ENCODE data around the gene IRAK1.
A peak's percentile ranks its signal among the peaks of the same experiment; 100 is the strongest.

Gene IRAK1

DNA sequence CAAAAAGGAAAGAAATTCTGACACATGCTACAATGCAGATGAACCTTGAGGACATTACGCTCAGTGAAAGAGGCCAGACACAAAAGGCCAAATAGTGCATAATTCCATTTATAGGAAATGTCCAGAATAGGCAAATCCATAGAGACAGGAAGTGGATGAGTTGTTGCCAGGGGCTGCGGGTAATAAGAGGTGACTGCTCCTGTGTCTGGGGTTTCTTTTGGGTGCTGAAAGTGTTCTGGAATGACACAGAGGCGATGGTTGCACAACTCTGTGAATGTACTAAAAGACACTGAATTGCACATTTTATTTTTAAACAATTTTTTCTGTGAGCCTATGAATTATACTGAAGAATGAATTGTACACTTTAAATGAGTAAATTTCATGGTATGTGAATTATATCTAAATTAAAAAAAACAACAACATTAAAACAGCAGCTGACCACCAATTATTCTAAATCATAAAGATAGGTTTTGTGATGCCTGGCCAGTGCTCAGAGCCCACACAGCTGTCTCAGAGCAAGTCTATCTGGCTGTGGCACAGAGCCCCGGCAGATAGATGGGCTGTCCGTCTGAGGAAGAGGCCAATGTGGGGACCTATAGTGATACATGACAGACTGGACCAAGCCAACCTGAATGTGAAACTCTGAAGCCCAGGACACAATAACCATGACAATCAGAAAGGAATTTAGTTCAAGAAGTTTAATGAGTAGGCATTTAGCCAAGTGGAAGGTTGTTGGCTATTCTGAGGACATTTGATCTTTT lies 23.5 kb upstream of the IRAK1 start:
- TF ChIP-seq ISL1 (CRISPR knock-in tag; IDR thresholded peaks at IDR 0.05) (peak; percentile 39; the same call in 1 of the 2 replicates), ESRRG (CRISPR knock-in tag; IDR thresholded peaks at IDR 0.05) (no peak)
- ATAC-seq, result no peak; the same call in 2 of the 3 replicates

DNA sequence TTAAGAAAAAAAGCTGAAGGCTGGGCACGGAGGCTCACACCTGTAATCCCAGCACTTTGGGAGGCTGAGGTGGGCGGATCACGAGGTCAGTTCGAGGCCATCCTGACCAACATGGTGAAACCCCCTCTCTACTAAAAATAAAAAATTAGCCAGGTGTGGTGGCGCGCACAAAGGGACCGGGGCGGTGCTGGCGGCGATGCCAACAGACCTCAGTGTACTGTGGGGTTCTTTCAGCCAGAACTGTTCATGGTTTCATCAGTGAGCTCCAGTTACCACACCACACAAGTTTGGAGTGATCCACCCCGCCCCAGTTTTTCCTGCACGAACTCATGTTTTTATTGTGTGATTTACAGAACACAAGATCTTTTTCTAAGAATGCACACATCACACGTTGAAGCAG lies 21.2 kb upstream of the IRAK1 start:
- TF ChIP-seq TCF4 (CRISPR knock-in tag; IDR thresholded peaks at IDR 0.05; ENCODE audit: borderline replicate concordance) (no peak), ZC3H10 (CRISPR knock-in tag; IDR thresholded peaks at IDR 0.05) (no peak), ZNF70 (CRISPR knock-in tag; IDR thresholded peaks at IDR 0.05) (no peak), GLIS3 (CRISPR knock-in tag; IDR thresholded peaks at IDR 0.05) (no peak), TOX (CRISPR knock-in tag; IDR thresholded peaks at IDR 0.05; ENCODE audit: borderline replicate concordance) (no peak), ARNTL (CRISPR knock-in tag; IDR thresholded peaks at IDR 0.05; ENCODE audit: borderline replicate concordance, low read depth) (no peak), CSDC2 (CRISPR knock-in tag; IDR thresholded peaks at IDR 0.05) (no peak), ZFP30 (CRISPR knock-in tag; IDR thresholded peaks at IDR 0.05) (no peak)
- TF ChIP-seq, protein P1, sequence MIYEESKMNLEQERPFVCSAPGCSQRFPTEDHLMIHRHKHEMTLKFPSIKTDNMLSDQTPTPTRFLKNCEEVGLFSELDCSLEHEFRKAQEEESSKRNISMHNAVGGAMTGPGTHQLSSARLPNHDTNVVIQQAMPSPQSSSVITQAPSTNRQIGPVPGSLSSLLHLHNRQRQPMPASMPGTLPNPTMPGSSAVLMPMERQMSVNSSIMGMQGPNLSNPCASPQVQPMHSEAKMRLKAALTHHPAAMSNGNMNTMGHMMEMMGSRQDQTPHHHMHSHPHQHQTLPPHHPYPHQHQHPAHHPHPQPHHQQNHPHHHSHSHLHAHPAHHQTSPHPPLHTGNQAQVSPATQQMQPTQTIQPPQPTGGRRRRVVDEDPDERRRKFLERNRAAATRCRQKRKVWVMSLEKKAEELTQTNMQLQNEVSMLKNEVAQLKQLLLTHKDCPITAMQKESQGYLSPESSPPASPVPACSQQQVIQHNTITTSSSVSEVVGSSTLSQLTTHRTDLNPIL (CRISPR knock-in tag; IDR thresholded peaks at IDR 0.05; ENCODE audit: low read depth), result no peak
- ATAC-seq, result no peak

DNA sequence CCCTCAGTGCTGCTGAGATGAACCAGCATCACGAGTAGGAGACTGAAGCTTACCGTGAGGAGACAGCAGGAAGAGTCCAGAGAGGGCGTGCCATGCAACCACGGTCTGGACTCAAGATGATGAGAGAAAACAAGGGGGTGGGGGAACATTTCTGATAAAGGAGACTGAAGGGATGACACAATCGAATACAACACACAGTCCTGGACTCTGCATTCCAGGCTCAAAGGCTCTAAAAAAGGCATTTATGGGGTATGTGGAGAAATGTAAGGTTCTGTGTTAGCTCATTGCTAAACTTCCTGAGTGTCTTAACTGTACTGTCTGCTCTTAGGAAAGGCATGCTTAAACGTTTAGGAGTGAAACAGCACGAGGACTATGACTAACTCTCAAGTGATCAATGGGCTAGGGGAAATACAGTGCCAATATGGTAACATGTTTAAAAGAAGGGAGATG lies 20.6 kb upstream of the IRAK1 start:
- TF ChIP-seq TCF4 (CRISPR knock-in tag; IDR thresholded peaks at IDR 0.05; ENCODE audit: borderline replicate concordance), result no peak
- TF ChIP-seq, protein P2, sequence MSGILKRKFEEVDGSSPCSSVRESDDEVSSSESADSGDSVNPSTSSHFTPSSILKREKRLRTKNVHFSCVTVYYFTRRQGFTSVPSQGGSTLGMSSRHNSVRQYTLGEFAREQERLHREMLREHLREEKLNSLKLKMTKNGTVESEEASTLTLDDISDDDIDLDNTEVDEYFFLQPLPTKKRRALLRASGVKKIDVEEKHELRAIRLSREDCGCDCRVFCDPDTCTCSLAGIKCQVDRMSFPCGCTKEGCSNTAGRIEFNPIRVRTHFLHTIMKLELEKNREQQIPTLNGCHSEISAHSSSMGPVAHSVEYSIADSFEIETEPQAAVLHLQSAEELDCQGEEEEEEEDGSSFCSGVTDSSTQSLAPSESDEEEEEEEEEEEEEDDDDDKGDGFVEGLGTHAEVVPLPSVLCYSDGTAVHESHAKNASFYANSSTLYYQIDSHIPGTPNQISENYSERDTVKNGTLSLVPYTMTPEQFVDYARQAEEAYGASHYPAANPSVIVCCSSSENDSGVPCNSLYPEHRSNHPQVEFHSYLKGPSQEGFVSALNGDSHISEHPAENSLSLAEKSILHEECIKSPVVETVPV (CRISPR knock-in tag; IDR thresholded peaks at IDR 0.05), result no peak
- no peak for TF ChIP-seq ZNF70 (CRISPR knock-in tag; IDR thresholded peaks at IDR 0.05)
- no peak for TF ChIP-seq ZNF8 (CRISPR knock-in tag; IDR thresholded peaks at IDR 0.05)
- TF ChIP-seq, protein P3, sequence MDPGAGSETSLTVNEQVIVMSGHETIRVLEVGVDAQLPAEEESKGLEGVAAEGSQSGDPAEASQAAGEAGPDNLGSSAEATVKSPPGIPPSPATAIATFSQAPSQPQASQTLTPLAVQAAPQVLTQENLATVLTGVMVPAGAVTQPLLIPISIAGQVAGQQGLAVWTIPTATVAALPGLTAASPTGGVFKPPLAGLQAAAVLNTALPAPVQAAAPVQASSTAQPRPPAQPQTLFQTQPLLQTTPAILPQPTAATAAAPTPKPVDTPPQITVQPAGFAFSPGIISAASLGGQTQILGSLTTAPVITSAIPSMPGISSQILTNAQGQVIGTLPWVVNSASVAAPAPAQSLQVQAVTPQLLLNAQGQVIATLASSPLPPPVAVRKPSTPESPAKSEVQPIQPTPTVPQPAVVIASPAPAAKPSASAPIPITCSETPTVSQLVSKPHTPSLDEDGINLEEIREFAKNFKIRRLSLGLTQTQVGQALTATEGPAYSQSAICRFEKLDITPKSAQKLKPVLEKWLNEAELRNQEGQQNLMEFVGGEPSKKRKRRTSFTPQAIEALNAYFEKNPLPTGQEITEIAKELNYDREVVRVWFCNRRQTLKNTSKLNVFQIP (CRISPR knock-in tag; IDR thresholded peaks at IDR 0.05; ENCODE audit: borderline replicate concordance, low read depth), result no peak
- TF ChIP-seq BACH2 (CRISPR knock-in tag; IDR thresholded peaks at IDR 0.05; ENCODE audit: borderline replicate concordance), result no peak
- TF ChIP-seq ZFP3 (CRISPR knock-in tag; IDR thresholded peaks at IDR 0.05), result no peak
- TF ChIP-seq TOX (CRISPR knock-in tag; IDR thresholded peaks at IDR 0.05; ENCODE audit: borderline replicate concordance), result no peak
- TF ChIP-seq, protein P1 (CRISPR knock-in tag; IDR thresholded peaks at IDR 0.05; ENCODE audit: low read depth), result no peak
- TF ChIP-seq, protein P4, sequence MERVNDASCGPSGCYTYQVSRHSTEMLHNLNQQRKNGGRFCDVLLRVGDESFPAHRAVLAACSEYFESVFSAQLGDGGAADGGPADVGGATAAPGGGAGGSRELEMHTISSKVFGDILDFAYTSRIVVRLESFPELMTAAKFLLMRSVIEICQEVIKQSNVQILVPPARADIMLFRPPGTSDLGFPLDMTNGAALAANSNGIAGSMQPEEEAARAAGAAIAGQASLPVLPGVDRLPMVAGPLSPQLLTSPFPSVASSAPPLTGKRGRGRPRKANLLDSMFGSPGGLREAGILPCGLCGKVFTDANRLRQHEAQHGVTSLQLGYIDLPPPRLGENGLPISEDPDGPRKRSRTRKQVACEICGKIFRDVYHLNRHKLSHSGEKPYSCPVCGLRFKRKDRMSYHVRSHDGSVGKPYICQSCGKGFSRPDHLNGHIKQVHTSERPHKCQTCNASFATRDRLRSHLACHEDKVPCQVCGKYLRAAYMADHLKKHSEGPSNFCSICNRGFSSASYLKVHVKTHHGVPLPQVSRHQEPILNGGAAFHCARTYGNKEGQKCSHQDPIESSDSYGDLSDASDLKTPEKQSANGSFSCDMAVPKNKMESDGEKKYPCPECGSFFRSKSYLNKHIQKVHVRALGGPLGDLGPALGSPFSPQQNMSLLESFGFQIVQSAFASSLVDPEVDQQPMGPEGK (CRISPR knock-in tag; IDR thresholded peaks at IDR 0.05; ENCODE audit: borderline replicate concordance), result no peak
- TF ChIP-seq ARNTL (CRISPR knock-in tag; IDR thresholded peaks at IDR 0.05; ENCODE audit: borderline replicate concordance, low read depth), result no peak
- no peak for TF ChIP-seq ESRRG (CRISPR knock-in tag; IDR thresholded peaks at IDR 0.05)
- no peak for TF ChIP-seq ZFP30 (CRISPR knock-in tag; IDR thresholded peaks at IDR 0.05)
- peak; percentile 52; the same call in 2 of the 3 replicates for ATAC-seq

DNA sequence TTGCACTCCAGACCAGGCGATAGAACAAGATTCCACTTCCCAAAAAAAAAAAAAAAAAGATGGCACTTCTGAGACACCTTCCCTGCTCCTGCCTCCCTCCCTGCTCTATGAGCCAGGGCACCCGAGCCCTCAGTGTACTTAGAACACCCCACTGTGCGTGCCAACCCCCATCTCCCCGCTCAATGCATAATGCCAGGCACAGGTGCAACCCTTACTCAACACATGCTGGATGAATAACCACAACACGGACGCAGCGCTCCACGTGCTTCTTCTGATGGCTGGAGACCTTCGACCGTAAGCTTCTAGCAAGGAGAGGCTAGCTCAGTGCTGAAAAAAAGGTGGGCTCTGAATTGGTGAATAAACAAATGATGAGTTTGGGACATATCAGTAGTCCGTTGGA lies 19.9 kb upstream of the IRAK1 start:
- ATAC-seq, result no peak
- TF ChIP-seq RARB (CRISPR knock-in tag; IDR thresholded peaks at IDR 0.05), result no peak
- TF ChIP-seq GLIS3 (CRISPR knock-in tag; IDR thresholded peaks at IDR 0.05), result no peak
- no peak for TF ChIP-seq OSR1 (CRISPR knock-in tag; IDR thresholded peaks at IDR 0.05)
- TF ChIP-seq, protein P4 (CRISPR knock-in tag; IDR thresholded peaks at IDR 0.05; ENCODE audit: borderline replicate concordance), result no peak
- no peak for TF ChIP-seq CSDC2 (CRISPR knock-in tag; IDR thresholded peaks at IDR 0.05)
- TF ChIP-seq SNAI2 (CRISPR knock-in tag; IDR thresholded peaks at IDR 0.05), result no peak
- no peak for TF ChIP-seq PPARA (CRISPR knock-in tag; IDR thresholded peaks at IDR 0.05; ENCODE audit: borderline replicate concordance)
- no peak for TF ChIP-seq ZNF565 (CRISPR knock-in tag; conservative IDR thresholded peaks at IDR 0.05; ENCODE audit: low read depth)
- TF ChIP-seq, protein P1 (CRISPR knock-in tag; IDR thresholded peaks at IDR 0.05; ENCODE audit: low read depth), result no peak
- no peak for TF ChIP-seq ZFP3 (CRISPR knock-in tag; IDR thresholded peaks at IDR 0.05)
- TF ChIP-seq ISL1 (CRISPR knock-in tag; IDR thresholded peaks at IDR 0.05), result no peak
- no peak for TF ChIP-seq ZFP30 (CRISPR knock-in tag; IDR thresholded peaks at IDR 0.05)
- no peak for TF ChIP-seq ESRRG (CRISPR knock-in tag; IDR thresholded peaks at IDR 0.05)

Data from SK-N-SH treated with all-trans-retinoic acid at 6 μM for 48 hours (cell line).